Measurements from ENCODE around the gene IVL. TPM values are rescaled to one million over a fixed set of nuclear protein-coding genes. Genes with fewer than 3 reads are reported as not detected.
A peak's percentile ranks its signal among the peaks of the same experiment; 100 is the strongest.

IVL gene, protein sequence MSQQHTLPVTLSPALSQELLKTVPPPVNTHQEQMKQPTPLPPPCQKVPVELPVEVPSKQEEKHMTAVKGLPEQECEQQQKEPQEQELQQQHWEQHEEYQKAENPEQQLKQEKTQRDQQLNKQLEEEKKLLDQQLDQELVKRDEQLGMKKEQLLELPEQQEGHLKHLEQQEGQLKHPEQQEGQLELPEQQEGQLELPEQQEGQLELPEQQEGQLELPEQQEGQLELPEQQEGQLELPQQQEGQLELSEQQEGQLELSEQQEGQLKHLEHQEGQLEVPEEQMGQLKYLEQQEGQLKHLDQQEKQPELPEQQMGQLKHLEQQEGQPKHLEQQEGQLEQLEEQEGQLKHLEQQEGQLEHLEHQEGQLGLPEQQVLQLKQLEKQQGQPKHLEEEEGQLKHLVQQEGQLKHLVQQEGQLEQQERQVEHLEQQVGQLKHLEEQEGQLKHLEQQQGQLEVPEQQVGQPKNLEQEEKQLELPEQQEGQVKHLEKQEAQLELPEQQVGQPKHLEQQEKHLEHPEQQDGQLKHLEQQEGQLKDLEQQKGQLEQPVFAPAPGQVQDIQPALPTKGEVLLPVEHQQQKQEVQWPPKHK
- not detected for polyA plus RNA-seq
- long read RNA-seq, donor 1 = 0 reads
- long read RNA-seq, donor 2 = 0 reads
- long read RNA-seq, donor 3 = 0 reads
- long read RNA-seq, donor 4 = 0 reads
- long read RNA-seq, donor 5 = 0 reads
- long read RNA-seq, donor 6 = 0 reads
- long read RNA-seq, donor 7 = 0 reads
- long read RNA-seq, donor 8 = 0 reads
- long read RNA-seq, donor 9 = 0 reads
- long read RNA-seq, donor 10 = 0 reads
- long read RNA-seq, donor 11 = 0 reads

DNA sequence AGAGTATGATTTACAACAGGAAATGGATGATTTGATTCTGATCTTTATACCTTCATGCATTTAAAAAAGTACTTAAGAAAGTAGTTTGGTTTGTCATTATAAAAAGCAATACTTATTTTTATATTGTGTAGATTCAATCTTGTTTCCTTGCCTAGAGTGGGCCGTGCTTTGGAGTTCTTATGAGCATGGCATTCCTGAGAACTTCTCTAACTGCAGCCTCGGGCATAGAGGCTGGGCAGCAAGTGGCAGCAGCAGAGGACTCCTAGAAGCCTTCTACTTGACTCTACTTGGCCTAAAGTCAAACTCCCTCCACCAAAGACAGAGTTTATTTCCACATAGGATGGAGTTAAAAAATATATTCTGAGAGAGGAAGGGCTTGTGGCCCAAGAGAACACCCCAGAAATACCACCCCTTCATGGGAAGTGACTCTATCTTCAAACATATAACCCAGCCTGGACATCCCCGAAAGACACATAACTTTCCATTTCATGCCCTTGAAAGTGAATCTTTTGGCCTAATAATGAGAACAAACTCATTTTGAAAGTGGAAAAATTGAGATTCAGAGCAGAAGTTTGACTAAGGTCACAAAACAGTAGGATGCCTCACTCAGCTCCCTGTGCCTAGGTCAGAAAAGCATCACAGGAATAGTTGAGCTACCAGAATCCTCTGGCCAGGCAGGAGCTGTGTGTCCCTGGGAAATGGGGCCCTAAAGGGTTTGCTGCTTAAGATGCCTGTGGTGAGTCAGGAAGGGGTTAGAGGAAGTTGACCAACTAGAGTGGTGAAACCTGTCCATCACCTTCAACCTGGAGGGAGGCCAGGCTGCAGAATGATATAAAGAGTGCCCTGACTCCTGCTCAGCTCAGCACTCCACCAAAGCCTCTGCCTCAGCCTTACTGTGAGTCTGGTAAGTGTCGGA lies at the start of gene IVL:
Gene IVL (plus strand): TSS at position 861 of the 916 bp plus-strand sequence. CDS start 1,252 bp downstream, outside the sequence.
- no peak for DNase-seq
- Histone ChIP-seq H3K9me3 (ENCODE audit: control insufficient read depth, low read depth, low read length) (no peaks in the 10 kb centered on the region), H3K4me1 (ENCODE audit: control insufficient read depth, insufficient read depth, low read length) (no peaks in the 10 kb centered on the region), H3K4me3 (ENCODE audit: low read length) (no peak within 1 kb of the TSS), H3K36me3 (ENCODE audit: control insufficient read depth, insufficient read depth, low read length) (no peaks in the 10 kb centered on the region), H3K27me3 (ENCODE audit: control insufficient read depth, insufficient read depth, low read length) (peaks cover 8% of the 10 kb centered on the region), H3K27ac (ENCODE audit: low read length) (no peak within 1 kb of the TSS)
- WGBS (ENCODE audit: insufficient coverage, low lambda C conversion rate) = no CpG with 5 or more reads among the region's 4 CpGs

DNA sequence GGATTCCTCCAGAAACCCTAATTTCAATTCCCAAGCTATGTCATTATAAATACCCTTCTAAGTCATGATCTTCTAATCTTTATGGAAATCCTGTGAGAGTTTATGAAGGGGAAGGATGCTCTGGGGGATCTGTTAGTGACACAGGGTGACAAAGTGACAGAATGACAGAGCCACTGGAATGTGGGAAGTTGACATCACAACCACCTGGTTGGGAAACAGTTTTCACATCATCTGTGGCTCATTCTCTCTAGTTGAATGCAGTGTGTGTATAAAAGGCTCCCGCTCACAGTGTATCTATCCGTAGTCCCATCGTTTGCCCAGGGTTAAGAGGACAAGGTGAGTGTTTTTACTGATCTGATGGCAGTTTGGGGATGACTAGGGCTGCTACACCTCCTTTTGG lies 48.6 kb upstream of the IVL start, which contains the start of gene LCE7A:
Gene LCE7A (plus strand): TSS at position 301 of the 400 bp plus-strand sequence. CDS start 702 bp downstream, outside the sequence.
- H3K27me3 ChIP-seq (ENCODE audit: control insufficient read depth, insufficient read depth, low read length) = no peaks in the 10 kb centered on the region
- no CpG with 5 or more reads among the region's 3 CpGs for WGBS (ENCODE audit: insufficient coverage, low lambda C conversion rate)
- no peak for DNase-seq

DNA sequence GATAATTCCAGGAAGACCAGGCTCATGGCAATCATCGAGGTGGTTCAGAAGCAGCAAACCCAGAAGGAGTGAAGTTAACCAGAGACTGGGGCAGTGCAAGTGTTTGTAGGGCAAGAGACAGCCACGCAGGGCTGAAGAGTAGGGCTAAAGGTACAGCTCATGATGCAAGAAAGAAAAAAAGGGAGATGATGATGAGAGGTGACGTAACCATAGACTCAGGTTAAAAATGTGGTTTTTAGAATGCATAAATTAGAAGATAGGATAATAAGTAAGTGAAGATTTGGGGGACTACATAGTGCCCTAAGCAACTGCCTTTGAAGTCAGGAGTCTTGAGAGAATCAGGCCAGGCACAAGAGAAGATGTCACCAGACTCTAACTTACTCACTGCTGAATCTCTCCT lies 48.2 kb upstream of the IVL start:
- WGBS (ENCODE audit: insufficient coverage, low lambda C conversion rate) = 100% methylated on average over 1 of the region's 3 CpGs
- Histone ChIP-seq H3K27ac (ENCODE audit: low read length) (no peak overlapping the region), H3K4me3 (ENCODE audit: low read length) (no peak overlapping the region), H3K27me3 (ENCODE audit: control insufficient read depth, insufficient read depth, low read length) (no peaks in the 10 kb centered on the region), H3K4me1 (ENCODE audit: control insufficient read depth, insufficient read depth, low read length) (no peaks in the 10 kb centered on the region), H3K36me3 (ENCODE audit: control insufficient read depth, insufficient read depth, low read length) (no peaks in the 10 kb centered on the region), H3K9me3 (ENCODE audit: control insufficient read depth, low read depth, low read length) (no peaks in the 10 kb centered on the region)
- no peak for DNase-seq

More for the DNA sequence above, 48.6 kb upstream of the IVL start, which contains the start of gene LCE7A:
- Histone ChIP-seq H3K4me1 (ENCODE audit: control insufficient read depth, insufficient read depth, low read length) (no peaks in the 10 kb centered on the region), H3K36me3 (ENCODE audit: control insufficient read depth, insufficient read depth, low read length) (no peaks in the 10 kb centered on the region), H3K4me3 (ENCODE audit: low read length) (no peak within 1 kb of the TSS), H3K27ac (ENCODE audit: low read length) (no peak within 1 kb of the TSS), H3K9me3 (ENCODE audit: control insufficient read depth, low read depth, low read length) (no peaks in the 10 kb centered on the region)

DNA sequence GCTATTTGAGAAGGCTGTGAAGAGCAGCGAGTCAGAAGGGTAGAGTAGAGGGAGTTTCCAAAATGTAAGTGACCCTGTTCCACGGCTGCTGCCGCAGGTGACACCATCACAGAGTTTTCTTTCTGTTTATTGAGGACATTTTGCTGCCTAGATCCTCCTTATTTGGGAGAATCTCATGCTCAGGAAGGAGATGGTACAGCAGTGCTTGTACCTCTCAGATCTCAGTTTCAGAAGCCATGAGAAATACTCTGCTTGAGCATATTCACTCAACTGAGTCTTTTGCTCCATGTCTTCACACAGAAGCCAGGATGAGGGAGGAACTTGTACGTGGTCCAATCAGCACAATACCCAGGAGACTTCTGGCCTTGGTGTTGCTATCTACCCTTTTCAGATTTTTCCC lies 47.0 kb upstream of the IVL start:
- 100% methylated on average over 1 of the region's 4 CpGs for WGBS (ENCODE audit: insufficient coverage, low lambda C conversion rate)
- no peak for DNase-seq
- no peaks in the 10 kb centered on the region for H3K4me1 ChIP-seq (ENCODE audit: control insufficient read depth, insufficient read depth, low read length)
- no peaks in the 10 kb centered on the region for H3K9me3 ChIP-seq (ENCODE audit: control insufficient read depth, low read depth, low read length)
- H3K36me3 ChIP-seq (ENCODE audit: control insufficient read depth, insufficient read depth, low read length) = no peaks in the 10 kb centered on the region
- no peaks in the 10 kb centered on the region for H3K27me3 ChIP-seq (ENCODE audit: control insufficient read depth, insufficient read depth, low read length)
- no peak overlapping the region for H3K27ac ChIP-seq (ENCODE audit: low read length)
- H3K4me3 ChIP-seq (ENCODE audit: low read length) = no peak overlapping the region

DNA sequence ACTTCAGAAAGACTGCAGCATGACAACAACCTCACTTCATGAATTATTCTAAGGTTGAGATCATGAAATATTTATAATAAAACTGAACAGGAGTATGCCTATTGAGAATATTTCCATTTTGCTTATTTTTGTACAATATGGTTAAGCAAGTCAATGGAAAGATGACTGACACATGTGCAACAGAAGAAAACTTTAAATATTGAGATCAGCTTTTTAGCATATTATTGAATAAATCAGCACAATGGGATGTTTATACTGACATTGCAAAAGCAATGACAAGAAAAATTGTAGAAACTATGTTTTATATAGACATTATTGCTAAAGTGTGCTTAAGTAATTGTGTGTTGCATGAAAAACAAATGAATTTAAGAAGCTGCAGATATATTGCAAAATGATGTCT lies 43.9 kb upstream of the IVL start:
- Histone ChIP-seq H3K36me3 (ENCODE audit: control insufficient read depth, insufficient read depth, low read length) (no peaks in the 10 kb centered on the region), H3K27ac (ENCODE audit: low read length) (no peak overlapping the region), H3K4me3 (ENCODE audit: low read length) (no peak overlapping the region), H3K4me1 (ENCODE audit: control insufficient read depth, insufficient read depth, low read length) (no peaks in the 10 kb centered on the region), H3K9me3 (ENCODE audit: control insufficient read depth, low read depth, low read length) (no peaks in the 10 kb centered on the region), H3K27me3 (ENCODE audit: control insufficient read depth, insufficient read depth, low read length) (no peaks in the 10 kb centered on the region)
- DNase-seq = no peak

DNA sequence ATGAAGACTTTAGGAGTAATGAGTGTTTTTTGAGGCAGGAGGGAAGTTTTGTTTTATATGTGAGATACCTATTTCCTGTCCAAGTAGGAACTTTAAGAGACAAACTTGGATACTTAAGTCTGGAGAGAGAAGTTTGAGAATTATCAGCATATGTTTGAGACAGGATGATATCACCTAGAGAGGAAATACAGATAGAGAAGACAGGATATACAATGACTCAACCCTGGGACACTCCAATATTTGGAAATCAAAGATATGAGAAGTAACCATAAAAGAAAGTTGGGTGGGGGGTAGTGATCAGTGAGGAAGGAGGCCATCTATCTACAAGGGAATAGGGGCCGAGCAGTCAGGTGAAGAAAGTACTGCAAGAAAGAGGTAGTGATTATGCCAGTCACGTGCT lies 42.0 kb upstream of the IVL start:
- H3K4me1 ChIP-seq (ENCODE audit: control insufficient read depth, insufficient read depth, low read length) = no peaks in the 10 kb centered on the region
- no peak overlapping the region for H3K27ac ChIP-seq (ENCODE audit: low read length)
- no peaks in the 10 kb centered on the region for H3K27me3 ChIP-seq (ENCODE audit: control insufficient read depth, insufficient read depth, low read length)
- no peaks in the 10 kb centered on the region for H3K36me3 ChIP-seq (ENCODE audit: control insufficient read depth, insufficient read depth, low read length)
- no peak for DNase-seq
- WGBS (ENCODE audit: insufficient coverage, low lambda C conversion rate) = 86% methylated on average over 1 of the region's 2 CpGs
- H3K9me3 ChIP-seq (ENCODE audit: control insufficient read depth, low read depth, low read length) = no peaks in the 10 kb centered on the region
- no peak overlapping the region for H3K4me3 ChIP-seq (ENCODE audit: low read length)

DNA sequence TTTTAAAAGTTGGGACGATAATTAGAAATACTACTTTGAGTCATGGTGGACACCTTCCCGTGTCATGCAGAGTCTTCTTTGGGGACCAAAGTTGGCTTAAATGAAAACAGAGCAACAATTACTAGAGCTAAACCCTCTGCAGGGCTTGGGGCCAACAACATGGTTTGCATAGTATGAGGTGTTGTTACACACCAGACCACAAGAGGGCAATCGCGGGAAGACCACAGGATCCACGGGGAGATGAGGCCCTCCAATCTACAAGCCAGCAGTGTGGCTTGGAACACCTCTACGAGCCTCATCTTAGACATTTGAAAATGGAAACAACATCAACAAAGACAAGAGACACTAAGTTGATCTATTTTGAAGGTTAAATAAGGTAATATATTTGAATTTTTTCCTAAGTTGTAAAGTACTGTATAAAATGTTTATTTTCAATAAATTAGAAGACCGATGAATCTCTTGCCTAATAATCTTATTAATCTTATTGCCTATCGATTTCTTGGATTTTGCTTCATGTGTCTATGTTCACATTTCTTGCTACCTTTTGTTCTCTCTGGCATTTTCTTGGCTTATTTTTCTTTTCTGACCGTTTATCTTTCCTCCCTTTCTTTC lies 38.4 kb upstream of the IVL start:
- Histone ChIP-seq H3K4me3 (ENCODE audit: low read length) (no peak overlapping the region), H3K36me3 (ENCODE audit: control insufficient read depth, insufficient read depth, low read length) (no peaks in the 10 kb centered on the region), H3K4me1 (ENCODE audit: control insufficient read depth, insufficient read depth, low read length) (no peaks in the 10 kb centered on the region), H3K9me3 (ENCODE audit: control insufficient read depth, low read depth, low read length) (no peaks in the 10 kb centered on the region), H3K27me3 (ENCODE audit: control insufficient read depth, insufficient read depth, low read length) (peaks cover 4% of the 10 kb centered on the region), H3K27ac (ENCODE audit: low read length) (no peak overlapping the region)
- 54% methylated on average over 5 of the region's 9 CpGs for WGBS (ENCODE audit: insufficient coverage, low lambda C conversion rate)
- peak; percentile 21 to 31 for DNase-seq

DNA sequence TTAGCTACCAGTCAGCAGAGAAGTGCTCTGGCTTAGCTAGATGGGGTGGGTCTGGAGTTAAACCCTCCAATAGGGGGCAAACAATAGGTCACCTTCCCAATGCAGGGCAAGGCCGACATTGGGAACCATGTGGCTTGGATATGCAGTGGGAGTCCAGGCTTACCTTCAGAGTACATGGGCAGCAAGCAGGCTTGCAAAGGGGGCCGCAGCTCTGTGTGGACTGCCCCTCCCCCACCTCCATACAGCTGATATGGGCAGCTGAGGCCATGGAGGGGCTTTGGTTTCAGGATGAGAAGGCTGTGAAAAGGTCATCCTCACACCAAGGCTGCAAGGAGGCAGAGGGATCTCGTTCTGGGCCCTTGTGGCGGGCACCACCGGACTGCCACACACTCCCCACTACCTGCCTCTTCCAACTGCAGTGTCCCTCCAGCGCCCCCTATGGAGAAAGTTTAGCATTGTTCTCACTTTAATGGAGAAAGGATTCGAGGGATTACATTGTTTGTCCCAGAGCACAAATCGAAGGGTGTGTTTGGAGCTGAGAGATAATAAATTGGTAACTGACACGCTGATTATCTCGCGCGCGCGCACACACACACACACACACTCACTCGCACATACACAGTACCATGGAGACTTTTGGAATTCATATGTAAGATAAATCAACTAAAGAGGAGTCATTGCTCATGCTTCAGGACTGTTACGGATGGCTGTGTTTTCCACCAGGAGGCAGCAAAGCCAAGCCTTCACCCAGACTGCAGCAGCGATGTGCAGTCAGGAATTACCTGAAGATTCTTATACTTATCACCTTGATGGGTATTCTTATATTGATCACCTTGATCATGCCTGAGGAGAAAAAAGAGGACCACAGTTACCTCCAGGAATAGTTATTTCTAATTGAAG lies 37.3 kb upstream of the IVL start:
- DNase-seq = peak; percentile 7 to 18
- Histone ChIP-seq H3K4me1 (ENCODE audit: control insufficient read depth, insufficient read depth, low read length) (no peaks in the 10 kb centered on the region), H3K4me3 (ENCODE audit: low read length) (no peak overlapping the region), H3K9me3 (ENCODE audit: control insufficient read depth, low read depth, low read length) (no peaks in the 10 kb centered on the region), H3K27me3 (ENCODE audit: control insufficient read depth, insufficient read depth, low read length) (peaks cover 4% of the 10 kb centered on the region), H3K36me3 (ENCODE audit: control insufficient read depth, insufficient read depth, low read length) (no peaks in the 10 kb centered on the region), H3K27ac (ENCODE audit: low read length) (no peak overlapping the region)
- no CpG with 5 or more reads among the region's 17 CpGs for whole genome bisulfite sequencing (ENCODE audit: insufficient coverage, low lambda C conversion rate)

DNA sequence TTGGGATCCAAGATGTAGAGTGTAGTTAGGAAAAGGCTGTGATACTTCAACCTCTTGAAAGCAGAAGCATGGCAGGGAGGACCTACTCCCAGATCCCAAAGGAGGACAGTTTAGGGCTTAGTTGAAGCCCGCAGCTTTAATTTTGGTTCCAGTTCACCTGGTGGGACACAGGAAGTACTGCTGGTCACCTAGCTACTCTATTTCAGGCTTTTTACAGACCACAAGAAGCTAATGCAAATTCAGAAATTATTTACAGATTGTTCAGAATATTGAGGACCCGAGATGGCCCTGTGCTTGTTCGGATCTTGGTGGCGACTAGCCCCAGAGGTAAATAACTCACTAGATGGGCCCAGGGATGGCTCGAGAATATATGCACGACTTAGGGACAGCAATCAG lies 36.6 kb upstream of the IVL start:
- no peaks in the 10 kb centered on the region for H3K9me3 ChIP-seq (ENCODE audit: control insufficient read depth, low read depth, low read length)
- no CpG with 5 or more reads among the region's 6 CpGs for WGBS (ENCODE audit: insufficient coverage, low lambda C conversion rate)
- no peak overlapping the region for H3K4me3 ChIP-seq (ENCODE audit: low read length)
- H3K36me3 ChIP-seq (ENCODE audit: control insufficient read depth, insufficient read depth, low read length) = no peaks in the 10 kb centered on the region
- no peaks in the 10 kb centered on the region for H3K4me1 ChIP-seq (ENCODE audit: control insufficient read depth, insufficient read depth, low read length)
- no peak overlapping the region for H3K27ac ChIP-seq (ENCODE audit: low read length)
- peaks cover 4% of the 10 kb centered on the region for H3K27me3 ChIP-seq (ENCODE audit: control insufficient read depth, insufficient read depth, low read length)
- DNase-seq = no peak

Data from large intestine (tissue), 12 donors.